ENCODE data around the gene TTC22. TPM values are rescaled to one million over a fixed set of nuclear protein-coding genes. Genes with fewer than 3 reads are reported as not detected.

The TTC22 gene
- total RNA-seq, 2 experiments from 2014 or later: 4.6 to 5.3 TPM

- Mint-ChIP-seq H3K36me3 (no peaks in the 10 kb centered on the region), H3K4me1 (ENCODE audit: low read depth) (peaks cover 4% of the 10 kb centered on the region), H3K27me3 (peaks cover 2% of the 10 kb centered on the region), H3K4me3 (no peak overlapping the region), H3K27ac (no peak overlapping the region), H3K9me3 (no peaks in the 10 kb centered on the region)
- intact Hi-C loops (cut with micrococcal nuclease): no loop called here
- POLR2A ChIA-PET: no interaction called here
- no peak for DNase-seq
- CTCF ChIA-PET: interaction anchor here (1.2 to 3.2 kb wide), 3 partner anchors 11 to 142 kb away, joined by 6 to 18 read pairs (median 13); partner anchors contain the start of gene TTC22
Observed at GRCh38 chr1:54811066-54811465, 9.9 kb upstream of the TTC22 start.

DNA sequence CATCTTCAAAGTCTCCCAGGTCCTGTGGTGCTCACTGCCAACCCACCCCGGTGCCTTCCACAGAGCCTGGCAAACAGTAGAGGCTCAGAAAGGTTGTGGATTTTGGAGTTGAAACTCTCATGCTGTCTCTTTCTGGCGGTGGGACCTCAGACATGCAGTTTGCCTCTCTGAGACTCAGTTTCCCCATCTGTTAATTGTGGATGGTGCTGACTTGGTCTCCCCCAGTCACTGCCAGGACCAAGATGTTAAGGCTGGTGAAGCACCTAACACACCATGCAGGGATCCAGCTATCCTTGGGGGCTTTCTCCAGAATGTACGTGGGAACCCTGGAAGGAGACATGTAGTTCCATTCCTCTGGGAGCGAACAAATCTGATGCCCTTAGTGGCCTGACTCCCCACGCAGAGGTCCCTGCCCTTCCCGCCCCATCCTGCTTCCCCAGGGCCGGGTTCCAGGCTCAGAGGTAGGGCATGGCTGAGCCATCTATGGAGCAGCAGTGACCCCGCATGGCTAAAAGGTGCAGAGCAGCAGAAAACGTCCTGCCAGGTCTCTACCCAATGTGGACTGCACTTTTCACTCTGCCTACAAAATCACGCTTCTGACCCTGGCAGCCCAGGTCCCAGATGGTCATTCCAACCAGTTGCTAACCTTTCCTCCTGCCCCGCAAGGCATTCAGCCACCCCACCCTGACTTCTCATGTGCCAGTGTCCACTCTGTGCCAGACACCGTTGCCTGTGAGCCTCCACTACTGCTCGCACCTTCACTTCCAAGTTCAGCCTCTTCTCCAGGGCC lies 9.2 kb upstream of the TTC22 start:
- H3K36me3 Mint-ChIP-seq: no peaks in the 10 kb centered on the region
- intact Hi-C loops (cut with micrococcal nuclease): loop anchor here (1.0 kb wide), 3 partner anchors 42 to 311 kb away; no protein-coding TSS in a partner anchor
- H3K4me1 Mint-ChIP-seq (ENCODE audit: low read depth): peaks cover 4% of the 10 kb centered on the region
- no peak overlapping the region for H3K4me3 Mint-ChIP-seq
- peak; percentile 81 for DNase-seq
- CTCF ChIA-PET: interaction anchor here (0.5 to 3.2 kb wide), 18 partner anchors 10 to 811 kb away, joined by 3 to 28 read pairs (median 3); partner anchors contain the start of genes PARS2 and TTC22
- peaks cover 2% of the 10 kb centered on the region for H3K27me3 Mint-ChIP-seq
- no peak overlapping the region for H3K27ac Mint-ChIP-seq
- POLR2A ChIA-PET: no interaction called here
- H3K9me3 Mint-ChIP-seq: no peaks in the 10 kb centered on the region

DNA sequence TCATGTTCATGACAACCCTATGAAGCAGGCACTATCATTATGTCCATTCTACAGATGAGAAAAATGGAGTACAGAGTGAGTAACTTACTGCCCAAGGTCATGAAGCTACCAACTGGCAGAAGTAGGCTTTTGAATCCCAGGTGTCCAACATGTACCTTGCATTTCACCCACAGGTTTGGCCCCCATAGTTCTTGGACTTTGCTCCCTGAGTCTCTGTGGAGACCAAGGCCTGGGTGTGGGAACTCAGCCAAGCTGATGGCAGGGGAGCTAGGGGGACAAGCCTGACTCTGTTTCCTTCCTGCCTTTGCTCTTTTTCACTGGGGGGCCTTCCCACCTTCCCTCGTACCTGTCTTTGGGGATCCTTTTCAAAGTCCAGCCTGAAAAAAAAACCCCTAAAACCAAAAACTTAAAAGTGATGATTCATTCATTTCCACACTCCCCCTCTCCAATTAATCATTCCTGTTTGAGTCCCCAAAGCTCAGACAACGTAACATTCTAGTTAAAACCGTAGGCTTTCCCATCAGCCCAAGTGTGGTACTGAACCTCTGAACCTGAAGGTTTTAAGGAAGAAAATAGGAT lies 8.5 kb upstream of the TTC22 start:
- Mint-ChIP-seq H3K36me3 (no peaks in the 10 kb centered on the region), H3K27me3 (peaks cover 2% of the 10 kb centered on the region), H3K9me3 (no peaks in the 10 kb centered on the region), H3K27ac (no peak overlapping the region), H3K4me1 (ENCODE audit: low read depth) (peaks cover 10% of the 10 kb centered on the region), H3K4me3 (no peak overlapping the region)
- CTCF ChIA-PET: interaction anchor here (0.5 to 3.2 kb wide), 18 partner anchors 9 to 810 kb away, joined by 3 to 28 read pairs (median 3); partner anchors contain the start of genes PARS2 and TTC22
- POLR2A ChIA-PET: no interaction called here
- intact Hi-C loops (cut with micrococcal nuclease): loop anchor here (1.0 kb wide), 3 partner anchors 41 to 310 kb away; no protein-coding TSS in a partner anchor
- no peak for DNase-seq

GRCh38 chr1:54808443-54809207 lies 7.5 kb upstream of the TTC22 start:
- H3K27ac Mint-ChIP-seq: no peak overlapping the region
- intact Hi-C loops (cut with micrococcal nuclease): no loop called here
- CTCF ChIA-PET: interaction anchor here (1.4 to 3.2 kb wide), 5 partner anchors 8 to 137 kb away, joined by 3 to 28 read pairs (median 18); partner anchors contain the start of gene TTC22
- H3K4me3 Mint-ChIP-seq: no peak overlapping the region
- no peaks in the 10 kb centered on the region for H3K9me3 Mint-ChIP-seq
- H3K4me1 Mint-ChIP-seq (ENCODE audit: low read depth): peaks cover 20% of the 10 kb centered on the region
- DNase-seq: no peak
- peaks cover 2% of the 10 kb centered on the region for H3K27me3 Mint-ChIP-seq
- POLR2A ChIA-PET: no interaction called here
- H3K36me3 Mint-ChIP-seq: no peaks in the 10 kb centered on the region

DNA sequence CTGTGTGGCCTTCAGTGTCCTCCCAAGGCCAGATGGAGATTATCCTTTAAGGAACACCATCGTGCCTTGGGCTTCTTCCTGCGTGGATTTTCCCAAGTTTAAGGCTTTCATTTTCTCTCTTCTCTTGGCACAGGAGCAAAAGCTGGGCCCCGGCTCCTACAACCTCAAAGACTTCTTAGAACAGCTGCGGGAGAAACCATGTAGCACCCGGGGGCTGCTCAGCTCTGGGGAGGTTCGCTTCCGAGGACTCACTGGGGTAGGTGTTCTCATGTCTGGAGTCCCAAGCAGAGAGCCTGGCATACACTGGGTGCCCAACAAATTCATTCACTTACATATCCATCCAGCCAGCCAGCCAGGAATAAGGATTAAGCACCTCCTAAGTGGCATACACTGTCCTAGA lies 6.6 kb upstream of the TTC22 start:
- intact Hi-C loops (cut with micrococcal nuclease): no loop called here
- Mint-ChIP-seq H3K36me3 (no peaks in the 10 kb centered on the region), H3K27me3 (peaks cover 2% of the 10 kb centered on the region), H3K4me3 (no peak overlapping the region), H3K27ac (no peak overlapping the region), H3K9me3 (no peaks in the 10 kb centered on the region), H3K4me1 (ENCODE audit: low read depth) (peaks cover 22% of the 10 kb centered on the region)
- CTCF ChIA-PET: interaction anchor here (0.9 to 2.1 kb wide), 5 partner anchors 9 to 144 kb away, joined by 3 to 11 read pairs (median 6); no protein-coding TSS in a partner anchor
- no peak for DNase-seq
- POLR2A ChIA-PET: no interaction called here

DNA sequence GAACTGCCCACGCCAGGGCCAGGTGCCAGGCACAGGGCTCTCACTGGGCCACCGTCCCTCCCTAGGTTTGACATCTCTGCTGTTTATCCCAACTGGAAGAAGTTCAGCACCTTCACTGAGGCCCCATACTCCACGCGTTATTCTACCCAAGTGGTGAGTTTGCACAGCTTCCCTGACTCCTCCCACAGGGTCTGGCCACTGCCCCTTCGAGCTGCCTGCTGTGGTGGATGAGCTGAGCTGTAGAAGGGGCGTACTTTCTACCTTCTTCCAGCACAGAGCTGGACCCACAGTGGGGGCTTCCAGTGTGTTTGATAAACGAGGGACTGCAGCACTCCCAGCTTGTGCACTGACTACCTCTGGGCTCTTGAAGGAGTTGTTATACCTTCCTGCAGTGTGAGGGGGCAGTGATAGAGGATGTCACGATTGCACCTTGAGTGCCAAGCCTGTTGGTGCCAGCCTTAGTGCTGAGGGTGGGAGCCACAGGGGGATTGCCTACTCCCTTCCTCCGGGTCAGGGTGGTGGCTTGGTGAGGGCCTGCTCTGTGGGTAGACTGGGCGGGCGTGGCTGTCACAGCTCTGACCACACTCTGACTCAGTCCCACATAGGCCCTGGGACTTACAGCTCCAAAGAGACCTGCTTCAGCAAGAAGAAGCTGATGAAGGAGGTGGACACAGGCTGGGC lies 5.9 kb upstream of the TTC22 start:
- intact Hi-C loops (cut with micrococcal nuclease): no loop called here
- Mint-ChIP-seq H3K36me3 (no peaks in the 10 kb centered on the region), H3K27me3 (peaks cover 2% of the 10 kb centered on the region), H3K9me3 (no peaks in the 10 kb centered on the region), H3K27ac (no peak overlapping the region), H3K4me3 (no peak overlapping the region), H3K4me1 (ENCODE audit: low read depth) (peaks cover 22% of the 10 kb centered on the region)
- POLR2A ChIA-PET: no interaction called here
- CTCF ChIA-PET: interaction anchor here (0.9 to 2.1 kb wide), 5 partner anchors 8 to 143 kb away, joined by 3 to 11 read pairs (median 6); no protein-coding TSS in a partner anchor
- DNase-seq: peak; percentile 59

DNA sequence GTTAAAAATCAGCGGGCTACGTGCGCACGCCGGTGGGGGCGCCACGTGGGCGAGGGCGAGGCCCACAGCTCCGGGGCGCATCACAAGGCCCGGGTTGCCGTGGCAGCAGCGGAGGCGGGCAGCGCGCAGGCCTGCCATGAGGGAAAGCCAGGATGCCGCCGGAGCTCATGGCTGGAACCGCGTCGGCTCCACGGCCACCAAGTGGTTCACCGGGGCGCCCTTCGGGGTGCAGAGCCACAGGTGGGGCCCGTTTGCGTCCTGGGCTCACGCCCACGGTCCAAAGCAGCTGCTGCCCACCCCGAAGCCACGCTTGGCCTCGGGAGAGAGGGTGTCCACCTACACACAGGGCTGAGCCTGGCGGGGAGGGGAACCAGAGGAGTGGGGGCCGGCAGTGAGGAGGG lies 4.9 kb upstream of the TTC22 start:
- no peak overlapping the region for H3K27ac Mint-ChIP-seq
- POLR2A ChIA-PET: interaction anchor here (2.5 kb wide), 1 partner anchor 90 kb away, joined by 7 read pairs; the partner anchor contains the start of gene TTC4
- no peaks in the 10 kb centered on the region for H3K36me3 Mint-ChIP-seq
- peaks cover 2% of the 10 kb centered on the region for H3K27me3 Mint-ChIP-seq
- intact Hi-C loops (cut with micrococcal nuclease): no loop called here
- no peak for DNase-seq
- H3K4me1 Mint-ChIP-seq (ENCODE audit: low read depth): peaks cover 27% of the 10 kb centered on the region
- CTCF ChIA-PET: interaction anchor here (2.1 kb wide), 1 partner anchor 134 kb away, joined by 11 read pairs; no protein-coding TSS in a partner anchor
- H3K4me3 Mint-ChIP-seq: no peak overlapping the region
- no peaks in the 10 kb centered on the region for H3K9me3 Mint-ChIP-seq

GRCh38 chr1:54805466-54805865 lies 4.3 kb upstream of the TTC22 start:
- intact Hi-C loops (cut with micrococcal nuclease): no loop called here
- no peaks in the 10 kb centered on the region for H3K9me3 Mint-ChIP-seq
- H3K4me3 Mint-ChIP-seq: no peak overlapping the region
- CTCF ChIA-PET: interaction anchor here (1.2 to 2.3 kb wide), 2 partner anchors 10 to 14 kb away, joined by 3 to 10 read pairs; no protein-coding TSS in a partner anchor
- peaks cover 27% of the 10 kb centered on the region for H3K4me1 Mint-ChIP-seq (ENCODE audit: low read depth)
- H3K27me3 Mint-ChIP-seq: peaks cover under 1% of the 10 kb centered on the region
- no peaks in the 10 kb centered on the region for H3K36me3 Mint-ChIP-seq
- POLR2A ChIA-PET: interaction anchor here (2.5 kb wide), 1 partner anchor 89 kb away, joined by 7 read pairs; the partner anchor contains the start of gene TTC4
- no peak overlapping the region for H3K27ac Mint-ChIP-seq
- no peak for DNase-seq

GRCh38 chr1:54804471-54805132 lies 3.5 kb upstream of the TTC22 start:
- Mint-ChIP-seq H3K4me3 (no peak overlapping the region), H3K27ac (peak overlapping the region; percentile 47), H3K9me3 (no peaks in the 10 kb centered on the region), H3K27me3 (no peaks in the 10 kb centered on the region), H3K4me1 (ENCODE audit: low read depth) (peaks cover 32% of the 10 kb centered on the region), H3K36me3 (no peaks in the 10 kb centered on the region)
- POLR2A ChIA-PET: interaction anchor here (2.5 kb wide), 1 partner anchor 88 kb away, joined by 7 read pairs; the partner anchor contains the start of gene TTC4
- CTCF ChIA-PET: interaction anchor here (1.1 to 2.3 kb wide), 4 partner anchors 9 to 88 kb away, joined by 3 to 10 read pairs (median 4); no protein-coding TSS in a partner anchor
- intact Hi-C loops (cut with micrococcal nuclease): loop anchor here (1.0 kb wide), 1 partner anchor 397 kb away; no protein-coding TSS in a partner anchor
- DNase-seq: peak; percentile 66

GRCh38 chr1:54803761-54804470 lies 2.8 kb upstream of the TTC22 start:
- peaks cover 39% of the 10 kb centered on the region for H3K4me1 Mint-ChIP-seq (ENCODE audit: low read depth)
- peak; percentile 40 for DNase-seq
- no peak overlapping the region for H3K4me3 Mint-ChIP-seq
- no peaks in the 10 kb centered on the region for H3K9me3 Mint-ChIP-seq
- peak overlapping the region; percentile 47 for H3K27ac Mint-ChIP-seq
- ChIA-PET CTCF (interaction anchor here (0.6 to 2.3 kb wide), 5 partner anchors 8 to 218 kb away, joined by 3 to 10 read pairs (median 3); no protein-coding TSS in a partner anchor), POLR2A (interaction anchor here (2.5 kb wide), 1 partner anchor 88 kb away, joined by 7 read pairs; the partner anchor contains the start of gene TTC4)
- H3K36me3 Mint-ChIP-seq: no peaks in the 10 kb centered on the region
- intact Hi-C loops (cut with micrococcal nuclease): loop anchor here (1.0 kb wide), 1 partner anchor 397 kb away; no protein-coding TSS in a partner anchor
- H3K27me3 Mint-ChIP-seq: no peaks in the 10 kb centered on the region
